NCI-H2171 treated with DMSO at 0.1 percent for 48 hours (cell line): ENCODE data around the gene FHOD3.

Source experiments
- DNase-seq: peaks from one replicate; lab custom pipeline; 2025; lab: John Stamatoyannopoulos, UW

Gene FHOD3

GRCh38 chr18:36477776-36478175, 180.3 kb downstream of the FHOD3 start:
- DNase-seq, result peak; percentile 55

GRCh38 chr18:36481201-36481657, 183.7 kb downstream of the FHOD3 start:
- no peak for DNase-seq

GRCh38 chr18:36481935-36482334, 184.4 kb downstream of the FHOD3 start:
- no peak for DNase-seq

GRCh38 chr18:36484591-36484990, 187.1 kb downstream of the FHOD3 start:
- DNase-seq, result no peak

- DNase-seq, result no peak
Measured at GRCh38 chr18:36485772-36486171, 188.3 kb downstream of the FHOD3 start.

- DNase-seq, result no peak
Measured at GRCh38 chr18:36488131-36488530, 190.6 kb downstream of the FHOD3 start.

GRCh38 chr18:36490897-36491296, 193.4 kb downstream of the FHOD3 start:
- no peak for DNase-seq

- no peak for DNase-seq
Measured at GRCh38 chr18:36492604-36493329, 195.3 kb downstream of the FHOD3 start.

- peak; percentile 84 for DNase-seq
Measured at GRCh38 chr18:36493349-36494159, 196.0 kb downstream of the FHOD3 start.

- no peak for DNase-seq
Measured at GRCh38 chr18:36494160-36494437, 196.6 kb downstream of the FHOD3 start.

- DNase-seq, result no peak
Measured at GRCh38 chr18:36496022-36496421, 198.5 kb downstream of the FHOD3 start.

GRCh38 chr18:36499938-36500337, 202.4 kb downstream of the FHOD3 start:
- no peak for DNase-seq

GRCh38 chr18:36501100-36501499, 203.6 kb downstream of the FHOD3 start:
- peak; percentile 76 for DNase-seq

GRCh38 chr18:36503477-36503876, 206.0 kb downstream of the FHOD3 start:
- no peak for DNase-seq

- DNase-seq, result no peak
Measured at GRCh38 chr18:36504928-36505327, 207.4 kb downstream of the FHOD3 start.

- no peak for DNase-seq
Measured at GRCh38 chr18:36505665-36506064, 208.2 kb downstream of the FHOD3 start.

- no peak for DNase-seq
Measured at GRCh38 chr18:36509646-36510197, 212.2 kb downstream of the FHOD3 start.

GRCh38 chr18:36511791-36512352, 214.4 kb downstream of the FHOD3 start:
- DNase-seq, result peak; percentile 12

GRCh38 chr18:36513556-36513955, 216.0 kb downstream of the FHOD3 start:
- DNase-seq, result peak; percentile 39

GRCh38 chr18:36514778-36515177, 217.3 kb downstream of the FHOD3 start:
- no peak for DNase-seq

GRCh38 chr18:36516258-36516657, 218.7 kb downstream of the FHOD3 start:
- DNase-seq, result no peak

- DNase-seq, result no peak
Measured at GRCh38 chr18:36516726-36517125, 219.2 kb downstream of the FHOD3 start.

- no peak for DNase-seq
Measured at GRCh38 chr18:36518839-36519238, 221.3 kb downstream of the FHOD3 start.
